ENCODE measurements around the gene IL22RA2. TPM values are rescaled to one million over a fixed set of nuclear protein-coding genes. Genes with fewer than 3 reads are reported as not detected.

IL22RA2 gene
- total and polyA plus RNA-seq, 7 donors: not detected

GRCh38 chr6:137214931-137215330 lies 41.5 kb upstream of the IL22RA2 start:
- H3K27ac ChIP-seq: no peak overlapping the region
- peak overlapping the region; percentile 37 for H3K4me3 ChIP-seq
- TF ChIP-seq CTCF (IDR thresholded peaks at IDR 0.05): no peak
- H3K9me3 ChIP-seq: no peaks in the 10 kb centered on the region
- no peak for DNase-seq
- no peaks in the 10 kb centered on the region for H3K36me3 ChIP-seq (ENCODE audit: insufficient read depth in 1 of 2, low read depth in 1 of 2)
- peaks cover 81% of the 10 kb centered on the region for H3K4me1 ChIP-seq
- H3K27me3 ChIP-seq (ENCODE audit: insufficient read depth in 3 of 3, low read length in 2 of 3): no peaks in the 10 kb centered on the region
- 78 to 86% (median 79%) methylated on average over 3 of the region's 3 CpGs for WGBS, 3 donors
- ATAC-seq: no peak
- intact Hi-C loops (cut with DNase I): loop anchor here (10.0 kb wide), 1 partner anchor 650 kb away; the partner anchor contains the start of gene TNFAIP3 (in 2 of the 2)

- H3K36me3 ChIP-seq (ENCODE audit: insufficient read depth in 1 of 2, low read depth in 1 of 2): no peaks in the 10 kb centered on the region
- ATAC-seq: no peak
- no peak for DNase-seq
- H3K4me1 ChIP-seq: peaks cover 79% of the 10 kb centered on the region
- 63 to 76% (median 70%) methylated on average over 2 of the region's 2 CpGs for WGBS, 3 donors
- intact Hi-C loops (cut with DNase I): loop anchor here (10.0 kb wide), 1 partner anchor 651 kb away; the partner anchor contains the start of gene TNFAIP3 (in 2 of the 2)
- no peaks in the 10 kb centered on the region for H3K27me3 ChIP-seq (ENCODE audit: insufficient read depth in 3 of 3, low read length in 2 of 3)
- H3K27ac ChIP-seq: peak overlapping the region; percentile 20
- no peak for TF ChIP-seq CTCF (IDR thresholded peaks at IDR 0.05)
- peak overlapping the region; percentile 37 for H3K4me3 ChIP-seq
- no peaks in the 10 kb centered on the region for H3K9me3 ChIP-seq
Observed at GRCh38 chr6:137213813-137214212, 40.4 kb upstream of the IL22RA2 start.

- DNase-seq (no peak), ATAC-seq (no peak)
- Histone ChIP-seq H3K27me3 (ENCODE audit: insufficient read depth in 3 of 3, low read length in 2 of 3) (no peaks in the 10 kb centered on the region), H3K4me1 (peaks cover 79% of the 10 kb centered on the region), H3K4me3 (peak overlapping the region; percentile 37), H3K36me3 (ENCODE audit: insufficient read depth in 1 of 2, low read depth in 1 of 2) (no peaks in the 10 kb centered on the region), H3K9me3 (no peaks in the 10 kb centered on the region), H3K27ac (peak overlapping the region; percentile 20)
- TF ChIP-seq CTCF (IDR thresholded peaks at IDR 0.05): no peak
- intact Hi-C loops (cut with DNase I): loop anchor here (10.0 kb wide), 1 partner anchor 651 kb away; the partner anchor contains the start of gene TNFAIP3 (in 2 of the 2)
- WGBS, 3 donors: 28 to 38% (median 30%) methylated on average over 4 of the region's 4 CpGs
Observed at GRCh38 chr6:137213331-137213740, 39.9 kb upstream of the IL22RA2 start.

- Histone ChIP-seq H3K36me3 (ENCODE audit: insufficient read depth in 1 of 2, low read depth in 1 of 2) (no peaks in the 10 kb centered on the region), H3K27ac (no peak overlapping the region), H3K9me3 (no peaks in the 10 kb centered on the region), H3K27me3 (ENCODE audit: insufficient read depth in 3 of 3, low read length in 2 of 3) (no peaks in the 10 kb centered on the region), H3K4me3 (no peak overlapping the region), H3K4me1 (peaks cover 78% of the 10 kb centered on the region)
- DNase-seq: no peak
- no peak for TF ChIP-seq CTCF (IDR thresholded peaks at IDR 0.05)
- no peak for ATAC-seq
- 96 to 97% (median 96%) methylated on average over 3 of the region's 3 CpGs for WGBS, 3 donors
- intact Hi-C loops (cut with DNase I): loop anchor here (10.0 kb wide), 1 partner anchor 653 kb away; the partner anchor contains the start of gene TNFAIP3 (in 2 of the 2)
Observed at GRCh38 chr6:137211910-137212309, 38.5 kb upstream of the IL22RA2 start.

GRCh38 chr6:137210903-137211302 lies 37.5 kb upstream of the IL22RA2 start:
- TF ChIP-seq CTCF (IDR thresholded peaks at IDR 0.05): no peak
- ATAC-seq: peak; percentile 48 to 86 (median 83)
- H3K27ac ChIP-seq: no peak overlapping the region
- no peaks in the 10 kb centered on the region for H3K9me3 ChIP-seq
- H3K36me3 ChIP-seq (ENCODE audit: insufficient read depth in 1 of 2, low read depth in 1 of 2): peaks cover 0 to 5% of the 10 kb centered on the region in 2 donors
- H3K4me1 ChIP-seq: peaks cover 68% of the 10 kb centered on the region
- intact Hi-C loops (cut with DNase I): loop anchor here (10.0 kb wide), 1 partner anchor 654 kb away; the partner anchor contains the start of gene TNFAIP3 (in 2 of the 2)
- H3K4me3 ChIP-seq: no peak overlapping the region
- DNase-seq: no peak
- no peaks in the 10 kb centered on the region for H3K27me3 ChIP-seq (ENCODE audit: insufficient read depth in 3 of 3, low read length in 2 of 3)

Measured in psoas muscle (tissue), 8 donors.